Amniotic stem cell (primary cell): ENCODE measurements around the gene ANKRD13D.

Experiments used
- DNase-seq: peaks from one replicate; lab custom pipeline; 2025; lab: John Stamatoyannopoulos, UW

Gene ANKRD13D

GRCh38 chr11:67273260-67273990, 15.7 kb upstream of the ANKRD13D start:
- no peak for DNase-seq

GRCh38 chr11:67274768-67275605, 14.1 kb upstream of the ANKRD13D start:
- no peak for DNase-seq

- DNase-seq = no peak
These were observed 13.3 kb upstream of the ANKRD13D start for GRCh38 chr11:67275606-67276409.

GRCh38 chr11:67276781-67277230, 12.3 kb upstream of the ANKRD13D start:
- DNase-seq = no peak

- no peak for DNase-seq
These were observed 11.7 kb upstream of the ANKRD13D start for GRCh38 chr11:67277231-67277961.

GRCh38 chr11:67278135-67278938, 10.8 kb upstream of the ANKRD13D start:
- no peak for DNase-seq

GRCh38 chr11:67278939-67279588, 10.0 kb upstream of the ANKRD13D start:
- DNase-seq = no peak

GRCh38 chr11:67279589-67280340, 9.3 kb upstream of the ANKRD13D start:
- DNase-seq = no peak

GRCh38 chr11:67280341-67280787, 8.7 kb upstream of the ANKRD13D start:
- DNase-seq = no peak

- DNase-seq = no peak
These were observed 8.1 kb upstream of the ANKRD13D start for GRCh38 chr11:67280788-67281551.

- DNase-seq = no peak
These were observed 7.5 kb upstream of the ANKRD13D start for GRCh38 chr11:67281552-67282150.

GRCh38 chr11:67282155-67282875, 6.8 kb upstream of the ANKRD13D start:
- DNase-seq = no peak

GRCh38 chr11:67282876-67283371, 6.2 kb upstream of the ANKRD13D start:
- DNase-seq = no peak

- no peak for DNase-seq
These were observed 5.6 kb upstream of the ANKRD13D start for GRCh38 chr11:67283481-67283963.

- no peak for DNase-seq
These were observed 4.1 kb upstream of the ANKRD13D start for GRCh38 chr11:67284811-67285540.
